Skin epidermis (tissue), 12 donors: ENCODE results near the gene CGB7.
A peak's percentile ranks its signal among the peaks of the same experiment; 100 is the strongest.

Experiments
- H3K27ac ChIP-seq, 21 experiments: fragments of 200-600 bp; sonication (generic) in 11 of 21; one replicate each; pipeline ENCODE4 v1.5.0; 2020; ENCODE audit warnings: mild to moderate bottlenecking in 3 of 21, inconsistent platforms in 2 of 21, moderate library complexity in 2 of 21
- H3K4me3 ChIP-seq, 7 experiments: fragments of 200-600 bp; sonication (generic) in 2 of 7; one replicate each; pipeline ENCODE4 v1.5.0; 2020; ENCODE audit warnings: inconsistent platforms in 2 of 7, mild to moderate bottlenecking in 2 of 7, moderate library complexity in 1 of 7

The CGB7 gene

DNA sequence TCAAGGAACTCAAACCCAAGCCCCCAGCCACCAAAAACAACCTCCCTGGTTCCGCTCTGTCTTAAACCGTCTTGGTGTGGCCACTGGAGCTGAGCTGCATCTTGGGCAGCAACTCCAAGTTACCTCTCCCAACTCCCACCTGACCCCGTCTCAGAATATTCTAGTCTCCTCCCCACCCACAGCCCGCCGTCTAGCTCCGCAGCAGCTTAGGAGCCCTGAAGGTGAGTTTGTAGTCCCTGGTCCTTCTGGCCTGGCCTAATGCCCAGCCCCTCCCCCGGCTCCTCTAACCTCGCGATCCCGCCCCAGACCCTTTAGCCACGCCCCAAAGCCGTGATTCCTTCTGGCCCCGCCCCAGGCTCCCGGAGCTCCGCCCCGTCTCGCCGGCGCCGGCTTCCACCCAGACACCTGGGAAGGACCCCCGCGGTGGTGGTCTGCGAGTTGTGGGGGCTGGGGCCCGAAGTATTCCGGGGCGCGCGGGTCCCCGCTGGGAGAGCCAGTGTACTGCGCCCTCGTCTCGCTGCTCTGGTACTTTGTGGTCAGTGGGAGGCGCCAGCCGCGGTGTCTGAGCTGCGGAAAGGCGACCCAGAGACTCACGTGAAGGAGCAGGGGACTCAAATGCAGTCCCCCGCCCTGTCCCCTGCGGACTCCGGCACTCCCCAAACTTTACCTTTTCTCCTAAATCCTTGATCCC lies 38.2 kb downstream of the CGB7 start:
- Histone ChIP-seq H3K27ac (peak overlapping the region in 2 of 21 experiments; percentile 29), H3K4me3 (peak overlapping the region; percentile 19 to 48 (median 37))

DNA sequence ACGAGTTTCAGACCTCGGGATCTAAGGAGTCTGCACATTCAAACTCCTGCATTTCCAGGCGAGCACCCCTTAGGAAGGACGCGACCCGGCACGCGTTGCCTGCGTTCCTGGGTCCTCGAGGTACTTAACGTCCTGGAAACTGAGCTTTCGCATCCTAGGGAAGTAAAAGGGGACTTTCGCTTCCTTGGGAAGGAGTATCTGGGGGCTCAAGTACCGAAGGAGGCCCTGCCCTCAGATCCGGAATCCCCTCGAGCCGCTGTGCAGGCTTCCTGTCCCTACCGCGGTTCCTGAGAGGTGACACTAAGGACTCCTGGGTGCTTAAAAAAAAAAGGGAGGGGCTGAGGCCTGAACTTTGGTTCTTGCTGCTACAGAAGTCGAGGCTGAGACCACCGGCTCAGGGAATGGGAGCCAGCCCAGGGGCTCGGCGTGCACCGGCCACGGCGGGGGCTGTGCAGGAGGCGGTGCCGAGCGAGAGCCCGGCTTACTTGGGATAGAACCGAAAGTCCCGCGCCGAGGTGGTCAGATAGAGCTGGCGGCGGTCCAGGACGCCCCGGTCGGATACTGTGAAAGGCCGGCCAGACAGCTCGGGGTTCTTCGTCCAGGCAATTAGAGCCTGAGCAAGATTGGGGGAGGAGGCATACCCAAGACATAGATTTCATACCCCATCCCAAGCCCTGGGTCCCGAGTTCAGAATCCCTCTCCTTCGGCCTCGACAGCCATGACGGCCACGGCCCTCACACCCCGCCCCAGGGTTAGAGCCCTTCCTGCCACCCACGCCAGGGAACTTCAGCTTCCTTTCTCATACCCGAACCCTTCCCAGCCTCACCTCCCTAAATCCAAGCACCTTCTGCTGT lies 38.9 kb downstream of the CGB7 start:
- H3K4me3 ChIP-seq = peak overlapping the region; percentile 19 to 48 (median 37)
- H3K27ac ChIP-seq = peak overlapping the region in 3 of 21 experiments; percentile 8 to 69 (median 60)

DNA sequence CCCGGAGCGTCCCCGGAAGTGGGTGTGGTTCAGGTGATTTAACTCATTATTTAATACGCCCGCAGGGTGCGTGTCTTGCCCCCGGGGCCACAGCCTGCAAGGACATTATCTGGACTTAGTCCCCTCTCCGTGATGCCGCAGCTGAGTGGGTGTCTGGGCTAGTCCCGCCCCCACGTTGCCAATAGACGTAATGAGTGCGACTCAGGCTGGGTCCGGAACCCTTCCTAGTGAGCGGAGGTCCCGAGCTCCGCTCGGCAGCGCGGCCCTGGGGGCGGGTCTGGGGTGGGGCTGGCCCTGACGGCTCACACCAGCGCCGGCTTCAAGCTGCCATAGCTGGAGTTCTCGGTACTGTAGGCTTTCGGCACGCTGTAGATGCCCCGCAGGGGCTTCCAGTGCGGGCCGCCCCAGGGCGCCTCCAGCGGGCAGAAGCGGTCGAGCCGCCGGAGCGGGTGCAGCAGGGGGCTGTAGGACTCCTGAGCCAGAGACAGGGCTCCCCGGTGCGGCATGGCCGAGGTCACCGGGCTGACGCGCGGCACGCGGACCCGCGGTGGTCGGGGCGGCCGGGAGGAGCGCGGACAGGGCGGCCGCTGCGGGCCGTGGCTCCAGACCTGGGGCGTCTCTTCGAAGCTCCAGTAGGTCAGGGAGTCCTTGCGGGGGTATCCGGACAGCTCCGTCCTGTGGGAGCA lies 39.7 kb downstream of the CGB7 start:
- peak overlapping the region; percentile 19 to 48 (median 37) for H3K4me3 ChIP-seq
- peak overlapping the region in 8 of 21 experiments; percentile 4 to 69 (median 23) for H3K27ac ChIP-seq

DNA sequence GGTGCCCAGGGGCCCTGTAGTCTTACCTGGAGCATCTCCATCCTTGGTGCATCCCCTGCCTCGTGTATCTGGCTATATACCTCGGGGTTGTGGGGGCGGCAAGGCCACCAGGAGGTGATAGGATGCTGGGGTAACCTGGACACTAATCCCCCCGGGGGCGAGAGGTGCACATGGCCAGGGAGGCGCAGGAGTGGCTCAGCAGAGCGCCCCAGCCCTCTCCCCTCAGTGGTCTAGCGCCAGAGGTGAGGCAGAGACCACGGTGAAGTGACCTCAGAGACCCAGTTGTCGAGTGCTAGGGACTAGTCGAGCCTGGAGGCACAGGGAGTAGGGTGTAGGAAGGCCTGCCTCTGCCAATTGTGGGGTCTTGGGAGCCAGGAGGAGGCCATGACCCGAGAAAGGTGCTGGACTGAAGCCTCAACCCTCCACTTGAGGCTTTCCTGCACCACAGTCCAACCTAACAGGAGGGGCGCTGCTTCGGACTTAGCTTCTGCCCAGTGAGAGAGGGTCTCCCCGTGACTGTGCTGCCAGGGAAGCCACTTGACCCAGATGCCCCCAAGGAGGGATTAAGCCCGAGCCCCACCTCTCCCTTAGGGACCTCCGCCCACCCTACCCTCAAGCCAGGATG lies 40.4 kb downstream of the CGB7 start, which contains the start of gene LHB:
Gene LHB, minus strand, starts transcription at position 51 of the 625 bp plus-strand sequence. Its CDS starts 10 bp downstream, at position 41.
- Histone ChIP-seq H3K4me3 (peak within 1 kb of the TSS; percentile 19 to 48 (median 37)), H3K27ac (peak within 1 kb of the TSS in 8 of 21 experiments; percentile 4 to 69 (median 23))

DNA sequence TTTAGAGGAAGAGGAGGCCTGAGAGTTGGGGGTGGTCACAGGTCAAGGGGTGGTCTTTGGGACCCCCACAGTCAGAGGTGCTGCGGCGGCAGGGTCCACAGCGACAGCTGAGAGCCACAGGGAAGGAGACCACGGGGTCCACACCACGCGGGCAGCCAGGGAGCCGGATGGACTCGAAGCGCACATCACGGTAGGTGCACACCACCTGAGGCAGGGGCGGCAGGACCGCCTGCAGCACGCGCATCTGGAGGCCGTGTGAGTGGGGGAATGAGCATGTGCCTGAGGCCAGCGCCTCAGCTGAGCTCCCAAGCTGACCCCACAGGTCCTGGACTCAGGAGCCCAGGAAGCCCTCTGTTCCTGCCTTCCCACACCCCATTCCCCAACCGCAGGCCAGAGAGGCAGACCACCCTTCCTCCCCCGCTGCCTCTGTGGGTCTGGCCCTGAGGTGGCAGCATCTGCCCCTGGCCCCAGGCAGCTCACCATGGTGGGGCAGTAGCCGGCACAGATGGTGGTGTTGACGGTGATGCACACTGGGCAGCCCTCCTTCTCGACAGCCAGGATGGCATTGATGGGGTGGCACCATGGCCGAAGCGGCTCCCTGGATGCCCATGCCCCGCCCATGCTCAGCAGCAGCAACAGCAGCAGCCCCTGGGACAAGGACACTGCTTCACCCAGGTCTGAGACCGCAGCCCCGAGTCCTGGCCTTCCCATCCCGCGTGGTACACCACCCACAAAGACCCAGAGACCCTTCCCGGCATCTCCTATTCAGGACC lies 41.3 kb downstream of the CGB7 start:
- no peak overlapping the region for H3K27ac ChIP-seq
- no peak overlapping the region for H3K4me3 ChIP-seq

DNA sequence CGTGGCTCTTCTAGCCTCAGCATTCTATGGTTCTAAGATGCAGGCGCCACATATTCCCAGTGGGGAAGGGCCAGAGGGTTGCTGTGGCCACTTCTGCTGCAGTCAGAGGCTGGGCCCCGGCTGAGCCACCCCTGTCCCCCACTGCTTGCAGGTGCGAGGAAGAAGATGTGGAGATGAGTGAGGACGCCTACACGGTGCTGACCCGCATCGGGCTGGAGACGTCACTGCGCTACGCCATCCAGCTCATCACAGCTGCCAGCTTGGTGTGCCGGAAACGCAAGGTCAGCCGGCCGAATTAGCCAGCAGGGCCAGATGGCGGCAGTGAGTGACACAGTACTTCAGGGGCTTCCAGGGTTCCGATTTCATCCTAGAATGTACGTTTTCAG lies 42.7 kb downstream of the CGB7 start:
- H3K4me3 ChIP-seq = no peak overlapping the region
- H3K27ac ChIP-seq = no peak overlapping the region

DNA sequence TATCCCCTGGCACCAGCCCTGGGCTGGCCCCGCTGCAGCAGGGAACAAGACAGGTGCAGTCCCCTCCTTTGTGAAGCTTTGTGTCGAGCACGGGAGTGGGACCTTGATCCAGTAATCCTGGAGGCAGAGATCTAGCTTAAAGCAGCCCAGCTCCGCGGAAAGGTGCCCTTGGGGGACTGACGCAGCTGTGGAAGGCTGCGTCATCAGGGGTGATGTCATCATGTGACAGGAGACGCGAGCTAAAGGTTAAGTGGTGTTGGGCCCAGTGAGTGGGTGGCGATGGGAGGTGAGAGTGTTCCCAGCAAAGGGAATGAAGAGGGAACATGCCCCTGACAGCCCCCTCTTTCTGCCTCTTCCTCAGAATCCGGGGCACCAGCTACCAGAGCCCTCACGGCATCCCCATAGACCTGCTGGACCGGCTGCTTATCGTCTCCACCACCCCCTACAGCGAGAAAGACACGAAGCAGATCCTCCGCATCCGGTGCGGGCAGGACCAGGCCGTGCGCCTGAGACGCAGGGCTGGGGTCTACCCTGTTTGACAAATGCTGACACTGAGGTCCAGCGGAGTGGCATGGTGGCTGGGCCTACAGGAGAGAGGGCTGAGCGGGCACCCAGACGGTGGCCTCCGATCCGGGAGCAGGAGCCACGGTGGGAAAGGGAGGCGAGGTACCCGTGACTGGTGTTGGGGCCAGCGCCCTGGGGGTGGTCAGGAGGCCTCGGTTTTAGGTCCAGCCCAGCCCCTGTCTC lies 43.3 kb downstream of the CGB7 start:
- no peak overlapping the region for H3K4me3 ChIP-seq
- no peak overlapping the region for H3K27ac ChIP-seq

DNA sequence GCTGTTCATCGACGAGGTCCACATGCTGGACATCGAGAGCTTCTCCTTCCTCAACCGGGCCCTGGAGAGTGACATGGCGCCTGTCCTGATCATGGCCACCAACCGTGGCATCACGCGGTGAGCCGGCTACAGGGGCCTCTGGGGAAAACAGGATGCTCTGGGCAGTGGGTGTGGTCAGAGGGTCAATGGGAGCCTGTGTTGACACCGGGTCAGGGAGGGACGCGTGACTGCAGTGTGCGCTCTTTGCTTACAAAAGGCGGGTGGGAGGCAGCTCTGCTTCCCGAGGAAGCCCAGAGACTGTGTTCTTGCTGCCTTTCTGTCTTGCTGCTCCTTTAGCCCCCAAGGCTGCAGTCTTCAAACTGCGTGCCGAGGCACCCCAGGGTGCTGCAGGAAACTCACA lies 46.4 kb downstream of the CGB7 start:
- H3K4me3 ChIP-seq = no peak overlapping the region
- H3K27ac ChIP-seq = no peak overlapping the region

DNA sequence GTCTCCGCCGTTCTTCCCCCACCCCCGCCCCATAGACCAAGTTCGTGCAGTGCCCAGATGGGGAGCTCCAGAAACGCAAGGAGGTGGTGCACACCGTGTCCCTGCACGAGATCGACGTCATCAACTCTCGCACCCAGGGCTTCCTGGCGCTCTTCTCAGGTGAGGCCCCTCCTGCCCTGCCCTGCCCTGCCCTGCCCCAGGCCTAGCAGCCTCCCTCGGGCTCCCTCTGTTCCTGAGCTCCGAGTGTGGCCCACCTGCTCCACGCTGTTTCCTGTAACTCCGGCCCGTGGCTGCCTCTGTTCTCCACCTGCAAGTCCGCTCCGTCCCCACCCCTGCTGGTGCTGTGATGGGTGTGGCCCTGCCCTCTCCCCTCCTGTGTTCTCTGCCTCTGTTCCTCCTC lies 47.1 kb downstream of the CGB7 start:
- Histone ChIP-seq H3K4me3 (no peak overlapping the region), H3K27ac (no peak overlapping the region)

DNA sequence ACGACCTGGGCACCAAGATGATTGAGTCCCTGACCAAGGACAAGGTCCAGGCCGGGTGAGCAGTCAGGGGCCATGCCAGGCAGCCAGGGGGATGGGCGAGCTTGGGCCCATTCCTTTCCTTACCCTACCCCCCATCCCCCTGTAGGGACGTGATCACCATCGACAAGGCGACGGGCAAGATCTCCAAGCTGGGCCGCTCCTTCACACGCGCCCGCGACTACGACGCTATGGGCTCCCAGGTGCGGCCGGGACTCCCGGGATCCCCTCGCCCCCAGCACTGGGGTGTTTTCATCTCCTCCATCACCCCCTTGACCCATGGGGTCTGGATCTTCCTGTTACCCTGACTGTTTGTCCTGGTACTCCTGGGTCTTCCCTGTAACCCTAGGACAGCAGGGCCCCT lies 47.7 kb downstream of the CGB7 start:
- Histone ChIP-seq H3K4me3 (no peak overlapping the region), H3K27ac (no peak overlapping the region)

DNA sequence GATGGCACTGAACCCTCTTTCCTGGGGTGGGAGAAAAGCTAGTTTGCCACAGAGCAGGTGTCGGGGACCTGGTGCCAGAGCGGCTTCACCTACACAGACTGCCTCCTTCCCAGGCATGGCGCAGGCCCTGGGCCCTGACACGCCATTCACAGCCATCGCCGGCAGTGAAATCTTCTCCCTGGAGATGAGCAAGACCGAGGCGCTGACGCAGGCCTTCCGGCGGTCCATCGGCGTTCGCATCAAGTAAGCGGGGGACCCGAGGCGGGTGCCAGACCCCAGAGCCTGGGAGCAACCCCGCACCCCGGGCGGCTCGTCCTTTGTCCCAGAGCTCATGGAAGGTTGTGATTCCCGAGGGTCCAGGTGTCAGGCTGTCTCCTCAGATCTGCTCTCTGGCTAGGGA lies 50.6 kb downstream of the CGB7 start:
- no peak overlapping the region for H3K27ac ChIP-seq
- H3K4me3 ChIP-seq = no peak overlapping the region

DNA sequence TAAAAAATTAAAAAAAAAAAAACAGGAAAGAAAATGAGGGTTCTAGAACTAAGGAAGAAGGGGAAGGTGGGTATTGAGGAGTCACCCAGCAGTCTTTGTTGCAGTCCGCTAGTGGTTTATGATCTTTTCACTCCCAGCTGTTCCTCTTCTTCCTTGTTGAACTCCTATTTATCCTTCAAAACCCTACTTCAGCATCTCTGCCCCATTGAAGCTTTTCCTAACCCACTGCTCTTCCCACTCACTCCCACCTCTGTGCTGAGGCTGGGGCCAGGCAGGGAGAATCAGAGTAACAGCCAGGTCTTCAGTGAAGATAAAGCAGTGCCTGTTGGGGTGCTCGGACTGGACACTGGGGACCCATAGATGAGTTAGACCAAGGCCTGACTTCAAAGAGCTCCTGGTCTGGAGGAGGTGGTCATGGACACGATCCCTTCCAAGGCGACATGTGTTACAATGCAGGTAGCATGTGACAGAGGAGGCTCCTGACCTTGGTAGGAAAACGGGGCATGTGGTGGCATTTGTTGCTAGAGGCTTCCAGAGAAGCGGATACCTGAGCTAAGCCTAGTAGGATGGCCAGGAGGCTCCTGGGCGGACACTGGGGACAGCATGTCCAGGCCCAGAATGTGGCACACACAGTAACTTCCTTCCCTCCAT lies 52.5 kb downstream of the CGB7 start:
- no peak overlapping the region for H3K27ac ChIP-seq

More for the DNA sequence above, 52.5 kb downstream of the CGB7 start:
- H3K4me3 ChIP-seq = no peak overlapping the region
